Neural cell (in vitro differentiated cells): Measurements from ENCODE around the gene PM20D2. TPM values are rescaled to one million over a fixed set of nuclear protein-coding genes. Genes with fewer than 3 reads are reported as not detected.

ENCODE experiments used
- H2AFZ ChIP-seq: fragments of 200-600, 300-800 bp; sonication (generic), shearing (Covaris generic); 2 replicates; pipeline ENCODE4 v1.6.0; 2014; ENCODE audit warnings: low read depth, mild to moderate bottlenecking, antibody characterized with exemption, low read length, moderate library complexity
- H3F3A ChIP-seq: fragments of 200-600 bp; shearing (Covaris generic); 2 replicates; pipeline ENCODE4 v1.6.1; 2016; ENCODE audit warnings: mild to moderate bottlenecking, moderate library complexity, mixed read lengths, antibody characterized with exemption, low read length; ENCODE audit not compliant: insufficient read depth, poor library complexity, severe bottlenecking
- H3K27ac ChIP-seq: fragments of 200-600, 300-800 bp; sonication (generic), shearing (Covaris generic); 2 replicates; pipeline ENCODE4 v1.5.1; 2014; ENCODE audit warnings: mild to moderate bottlenecking, low read length, moderate library complexity
- H3K27me3 ChIP-seq: fragments of 300-800, 200-600 bp; sonication (generic), shearing (Covaris generic); 2 replicates; pipeline ENCODE4 v1.6.0; 2014; ENCODE audit warnings: mild to moderate bottlenecking, low read depth, low read length, moderate library complexity; ENCODE audit not compliant: insufficient read depth
- H3K36me3 ChIP-seq: fragments of 300-800, 200-600 bp; sonication (generic), shearing (Covaris generic); 2 replicates; pipeline ENCODE4 v1.5.1; 2014; ENCODE audit warnings: mild to moderate bottlenecking, antibody characterized with exemption, low read length, moderate library complexity; ENCODE audit not compliant: insufficient read depth
- H3K4me2 ChIP-seq: fragments of 300-800, 200-600 bp; sonication (generic), shearing (Covaris generic); 2 replicates; pipeline ENCODE4 v1.6.0; 2014; ENCODE audit warnings: mild to moderate bottlenecking, low read length
- H3K4me3 ChIP-seq: fragments of 300-800, 200-600 bp; sonication (generic), shearing (Covaris generic); 2 replicates; pipeline ENCODE4 v1.5.1; 2014; ENCODE audit warnings: mild to moderate bottlenecking, low read length, moderate library complexity
- H3K79me2 ChIP-seq: fragments of 200-600 bp; shearing (Covaris generic); replicated peaks from 2 replicates; pipeline ENCODE4 v1.6.0; 2014; ENCODE audit warnings: mild to moderate bottlenecking, low read length, moderate library complexity; ENCODE audit not compliant: insufficient read depth
- H3K9ac ChIP-seq: fragments of 300-800, 200-600 bp; sonication (generic), shearing (Covaris generic); 2 replicates; pipeline ENCODE4 v1.6.1; 2016; ENCODE audit warnings: mild to moderate bottlenecking, low read length, mixed read lengths
- H3K9me2 ChIP-seq: fragments of 200-600 bp; shearing (Covaris generic); 2 replicates; pipeline ENCODE4 v1.6.1; 2016; ENCODE audit warnings: mild to moderate bottlenecking, low read length, mixed read lengths; ENCODE audit not compliant: insufficient read depth
- H3K9me3 ChIP-seq: fragments of 200-600, 300-800 bp; sonication (generic), shearing (Covaris generic); 2 replicates; pipeline ENCODE4 v1.6.1; 2016; ENCODE audit warnings: mild to moderate bottlenecking, mixed run types, low read length, moderate library complexity, mixed read lengths
- H4K20me1 ChIP-seq: fragments of 200-600 bp; shearing (Covaris generic); 2 replicates; pipeline ENCODE4 v1.6.1; 2016; ENCODE audit warnings: mild to moderate bottlenecking, mixed run types; ENCODE audit not compliant: insufficient read depth
- EP300 ChIP-seq: fragments of 450-650 bp; conservative IDR thresholded peaks from 2 replicates; pipeline ENCODE4 v1.6.1; 2014; ENCODE audit warnings: antibody characterized with exemption, mild to moderate bottlenecking, moderate library complexity; ENCODE audit not compliant: poor library complexity, severe bottlenecking
- EZH2 ChIP-seq: fragments of 200-600, 300-800 bp; shearing (Covaris generic), sonication (generic); IDR thresholded peaks from 2 replicates; pipeline ENCODE4 v1.6.1; 2014; ENCODE audit warnings: antibody characterized with exemption, low read length, borderline replicate concordance, mild to moderate bottlenecking; ENCODE audit not compliant: insufficient read depth, poor library complexity, severe bottlenecking
- MXI1 ChIP-seq: fragments of 450-650 bp; conservative IDR thresholded peaks from 2 replicates; pipeline ENCODE4 v1.6.1; 2014; ENCODE audit warnings: antibody characterized with exemption, mild to moderate bottlenecking; ENCODE audit not compliant: poor library complexity, severe bottlenecking
- POLR2AphosphoS5 ChIP-seq: IDR thresholded peaks from 2 replicates; pipeline ENCODE4 v1.6.1; 2012
- RAD21 ChIP-seq: fragments of 450-650 bp; conservative IDR thresholded peaks from 2 replicates; pipeline ENCODE4 v1.6.1; 2014; ENCODE audit warnings: antibody characterized with exemption, mild to moderate bottlenecking, moderate library complexity
- SMC3 ChIP-seq: fragments of 450-650 bp; conservative IDR thresholded peaks from 2 replicates; pipeline ENCODE4 v1.6.1; 2014; ENCODE audit warnings: antibody characterized with exemption, mild to moderate bottlenecking, moderate library complexity; ENCODE audit not compliant: poor library complexity
- TAF1 ChIP-seq: IDR thresholded peaks from 2 replicates; pipeline ENCODE4 v1.6.1; 2012; ENCODE audit warnings: low read depth
- polyA plus RNA-seq: library from polyadenylated mRNA; depleted of rRNA; stranded (reverse); fragments of >200 nt; gene quantifications from 2 replicates; pipeline ENCODE4 v1.2.3, GENCODE V29; 2014
- TF ChIP-seq, protein P1 (sequence below): fragments of 450-650 bp; IDR thresholded peaks from 2 replicates; pipeline ENCODE4 v1.5.1; 2014; ENCODE audit warnings: antibody characterized with exemption, mild to moderate bottlenecking, moderate library complexity; ENCODE audit not compliant: poor library complexity, severe bottlenecking
- TF ChIP-seq, protein P2 (sequence below): IDR thresholded peaks from 2 replicates; pipeline ENCODE4 v1.6.1; 2012; ENCODE audit warnings: borderline replicate concordance

The PM20D2 gene
- polyA plus RNA-seq, 1 donor from 2014 or later, result 28.2 TPM

DNA sequence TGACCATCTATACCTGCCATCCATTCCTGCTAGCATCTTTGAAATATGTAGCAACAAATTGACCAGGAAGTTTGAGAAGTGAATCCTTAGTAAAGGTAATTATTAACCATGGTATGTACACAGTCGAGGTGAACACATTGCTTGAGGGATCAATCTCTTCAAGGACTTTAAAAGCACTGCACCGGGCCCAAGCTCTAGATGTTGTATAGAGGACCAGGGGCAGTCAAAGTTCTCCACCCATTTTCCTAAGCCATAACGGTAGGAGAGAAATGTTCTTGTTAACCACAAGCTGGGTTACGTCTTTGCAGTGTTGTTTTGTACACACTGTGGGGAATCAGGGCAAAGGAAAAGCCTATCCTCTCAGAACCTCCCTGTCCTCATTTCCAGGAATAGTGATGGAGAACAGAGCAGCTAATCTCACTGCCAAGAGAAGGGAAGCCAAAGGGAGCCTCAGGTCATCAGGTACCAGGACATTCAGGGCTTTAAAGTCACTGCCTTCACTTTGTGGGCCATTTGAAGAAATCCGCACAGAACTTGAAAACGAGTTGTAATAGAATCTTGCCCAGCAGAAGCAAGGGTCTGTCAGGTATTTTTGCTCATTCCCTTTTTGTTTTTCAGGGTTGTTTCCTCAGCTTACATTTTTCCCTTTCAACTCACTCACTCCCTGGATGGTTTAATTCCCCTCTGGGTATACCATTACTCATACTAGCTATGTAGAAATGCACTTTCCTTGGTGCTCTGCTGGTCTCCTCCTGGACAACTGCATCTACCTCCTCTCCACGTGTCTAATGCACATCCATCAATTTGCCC lies 5.3 kb upstream of the PM20D2 start:
- no peaks in the 10 kb centered on the region for H4K20me1 ChIP-seq
- no peak overlapping the region for H3K4me3 ChIP-seq
- no peaks in the 10 kb centered on the region for H3K9me3 ChIP-seq
- no peaks in the 10 kb centered on the region for H3F3A ChIP-seq
- no peak overlapping the region for H3K27ac ChIP-seq
- peaks cover 2% of the 10 kb centered on the region for H3K27me3 ChIP-seq
- no peak overlapping the region for H2AFZ ChIP-seq
- H3K79me2 ChIP-seq, result no peaks in the 10 kb centered on the region
- no peak for TF ChIP-seq EP300
- TF ChIP-seq RAD21, result no peak
- TF ChIP-seq, protein P1, sequence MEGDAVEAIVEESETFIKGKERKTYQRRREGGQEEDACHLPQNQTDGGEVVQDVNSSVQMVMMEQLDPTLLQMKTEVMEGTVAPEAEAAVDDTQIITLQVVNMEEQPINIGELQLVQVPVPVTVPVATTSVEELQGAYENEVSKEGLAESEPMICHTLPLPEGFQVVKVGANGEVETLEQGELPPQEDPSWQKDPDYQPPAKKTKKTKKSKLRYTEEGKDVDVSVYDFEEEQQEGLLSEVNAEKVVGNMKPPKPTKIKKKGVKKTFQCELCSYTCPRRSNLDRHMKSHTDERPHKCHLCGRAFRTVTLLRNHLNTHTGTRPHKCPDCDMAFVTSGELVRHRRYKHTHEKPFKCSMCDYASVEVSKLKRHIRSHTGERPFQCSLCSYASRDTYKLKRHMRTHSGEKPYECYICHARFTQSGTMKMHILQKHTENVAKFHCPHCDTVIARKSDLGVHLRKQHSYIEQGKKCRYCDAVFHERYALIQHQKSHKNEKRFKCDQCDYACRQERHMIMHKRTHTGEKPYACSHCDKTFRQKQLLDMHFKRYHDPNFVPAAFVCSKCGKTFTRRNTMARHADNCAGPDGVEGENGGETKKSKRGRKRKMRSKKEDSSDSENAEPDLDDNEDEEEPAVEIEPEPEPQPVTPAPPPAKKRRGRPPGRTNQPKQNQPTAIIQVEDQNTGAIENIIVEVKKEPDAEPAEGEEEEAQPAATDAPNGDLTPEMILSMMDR, result no peak
- no peak for TF ChIP-seq TAF1
- no peak for TF ChIP-seq MXI1
- TF ChIP-seq, protein P2, sequence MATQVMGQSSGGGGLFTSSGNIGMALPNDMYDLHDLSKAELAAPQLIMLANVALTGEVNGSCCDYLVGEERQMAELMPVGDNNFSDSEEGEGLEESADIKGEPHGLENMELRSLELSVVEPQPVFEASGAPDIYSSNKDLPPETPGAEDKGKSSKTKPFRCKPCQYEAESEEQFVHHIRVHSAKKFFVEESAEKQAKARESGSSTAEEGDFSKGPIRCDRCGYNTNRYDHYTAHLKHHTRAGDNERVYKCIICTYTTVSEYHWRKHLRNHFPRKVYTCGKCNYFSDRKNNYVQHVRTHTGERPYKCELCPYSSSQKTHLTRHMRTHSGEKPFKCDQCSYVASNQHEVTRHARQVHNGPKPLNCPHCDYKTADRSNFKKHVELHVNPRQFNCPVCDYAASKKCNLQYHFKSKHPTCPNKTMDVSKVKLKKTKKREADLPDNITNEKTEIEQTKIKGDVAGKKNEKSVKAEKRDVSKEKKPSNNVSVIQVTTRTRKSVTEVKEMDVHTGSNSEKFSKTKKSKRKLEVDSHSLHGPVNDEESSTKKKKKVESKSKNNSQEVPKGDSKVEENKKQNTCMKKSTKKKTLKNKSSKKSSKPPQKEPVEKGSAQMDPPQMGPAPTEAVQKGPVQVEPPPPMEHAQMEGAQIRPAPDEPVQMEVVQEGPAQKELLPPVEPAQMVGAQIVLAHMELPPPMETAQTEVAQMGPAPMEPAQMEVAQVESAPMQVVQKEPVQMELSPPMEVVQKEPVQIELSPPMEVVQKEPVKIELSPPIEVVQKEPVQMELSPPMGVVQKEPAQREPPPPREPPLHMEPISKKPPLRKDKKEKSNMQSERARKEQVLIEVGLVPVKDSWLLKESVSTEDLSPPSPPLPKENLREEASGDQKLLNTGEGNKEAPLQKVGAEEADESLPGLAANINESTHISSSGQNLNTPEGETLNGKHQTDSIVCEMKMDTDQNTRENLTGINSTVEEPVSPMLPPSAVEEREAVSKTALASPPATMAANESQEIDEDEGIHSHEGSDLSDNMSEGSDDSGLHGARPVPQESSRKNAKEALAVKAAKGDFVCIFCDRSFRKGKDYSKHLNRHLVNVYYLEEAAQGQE, result no peak
- no peak for TF ChIP-seq EZH2
- TF ChIP-seq POLR2AphosphoS5, result no peak
- TF ChIP-seq SMC3, result no peak
- H3K9me2 ChIP-seq, result no peaks in the 10 kb centered on the region
- H3K36me3 ChIP-seq, result no peaks in the 10 kb centered on the region
- H3K9ac ChIP-seq, result no peak overlapping the region
- H3K4me2 ChIP-seq, result no peak overlapping the region

DNA sequence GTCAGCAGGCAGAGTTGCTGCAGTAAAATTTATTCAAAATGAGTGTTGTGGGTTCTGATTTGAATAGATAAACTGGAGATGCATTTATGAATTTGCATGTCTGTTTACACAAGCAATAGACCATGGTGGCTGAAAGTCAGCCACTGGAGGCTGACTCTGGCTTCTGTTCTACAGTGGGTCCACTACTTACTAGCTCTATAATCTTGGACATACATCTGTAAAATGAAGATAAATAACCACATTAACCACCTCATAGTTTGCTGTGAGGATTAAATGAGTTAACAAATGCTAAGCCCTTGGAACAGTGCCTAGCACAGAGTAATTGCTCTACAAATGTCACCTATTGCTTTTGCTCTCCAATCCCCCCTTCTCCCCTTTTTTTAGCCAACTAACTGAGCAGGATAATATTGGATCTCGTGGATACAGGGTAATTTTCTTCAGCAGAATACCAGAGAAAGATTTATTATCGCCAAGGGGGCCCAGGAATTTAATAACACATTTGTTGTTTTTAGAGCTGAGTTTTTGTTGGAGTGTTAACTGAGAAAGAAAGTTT lies 1.4 kb upstream of the PM20D2 start:
- Histone ChIP-seq H3K4me2 (no peak overlapping the region), H3K27me3 (peaks cover 14% of the 10 kb centered on the region), H3F3A (no peaks in the 10 kb centered on the region), H3K9me2 (no peaks in the 10 kb centered on the region), H3K4me3 (no peak overlapping the region), H2AFZ (no peak overlapping the region), H3K9me3 (no peaks in the 10 kb centered on the region), H3K9ac (no peak overlapping the region), H3K27ac (no peak overlapping the region), H3K36me3 (no peaks in the 10 kb centered on the region), H4K20me1 (no peaks in the 10 kb centered on the region), H3K79me2 (no peaks in the 10 kb centered on the region)
- TF ChIP-seq POLR2AphosphoS5, result no peak
- no peak for TF ChIP-seq TAF1
- TF ChIP-seq, protein P2, result no peak
- TF ChIP-seq SMC3, result no peak
- no peak for TF ChIP-seq EP300
- no peak for TF ChIP-seq EZH2
- TF ChIP-seq MXI1, result no peak
- TF ChIP-seq, protein P1, result no peak
- no peak for TF ChIP-seq RAD21
